ENCODE results near the gene RNF14. TPM values are rescaled to one million over a fixed set of nuclear protein-coding genes. Genes with fewer than 3 reads are reported as not detected.

RNF14 gene
- polyA plus RNA-seq, 1 of the 3 experiments (the other 2 are of a cell fraction), result 24.5 TPM

DNA sequence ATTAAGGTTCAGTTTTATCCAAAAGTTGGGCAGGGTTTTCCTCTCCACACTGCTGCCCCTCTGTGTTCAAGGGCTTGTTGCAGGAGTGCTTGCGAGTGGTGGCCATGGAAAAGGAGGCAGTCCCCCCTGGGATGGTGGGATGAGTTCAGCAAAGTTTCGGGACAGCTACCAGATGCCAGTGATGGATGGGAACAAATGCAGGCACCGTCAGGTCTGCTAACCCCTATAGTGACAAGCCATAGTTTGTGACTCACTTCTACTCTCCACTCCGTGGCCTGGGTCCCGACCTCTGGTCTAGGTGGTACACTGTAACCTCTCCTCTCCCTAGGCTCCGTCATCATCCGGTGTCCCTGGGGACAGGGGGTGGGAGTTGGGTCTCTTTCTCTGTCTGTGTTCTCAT, 3.8 kb upstream of the RNF14 start:
- Histone ChIP-seq H3K4me3 (ENCODE audit: low read depth in 2 of 2, low read length in 1 of 2) (no peak overlapping the region), H3K4me2 (no peak overlapping the region), H3K4me1 (ENCODE audit: control insufficient read depth in 1 of 2, insufficient read depth in 2 of 2, low read depth in 1 of 2, low read length in 1 of 2) (peaks cover 0 to 12% of the 10 kb centered on the region in 2 experiments; a peak in 2 of 4 replicates), H3K27me3 (ENCODE audit: insufficient read depth) (no peaks in the 10 kb centered on the region), H4K20me1 (ENCODE audit: insufficient read depth) (no peaks in the 10 kb centered on the region), H3F3A (replicated peaks; ENCODE audit: insufficient read depth) (peaks cover 7% of the 10 kb centered on the region), H3K27ac (ENCODE audit: low read depth in 2 of 2, low read length in 1 of 2) (no peak overlapping the region), H3K36me3 (replicated peaks in 1 of 2; ENCODE audit: control insufficient read depth in 1 of 2, insufficient read depth in 2 of 2, low read length in 1 of 2) (no peaks in the 10 kb centered on the region), H3K79me2 (ENCODE audit: insufficient read depth) (peaks cover 9% of the 10 kb centered on the region), H2AFZ (ENCODE audit: low read depth) (no peak overlapping the region), H3K9ac (no peak overlapping the region), H3K9me2 (no peaks in the 10 kb centered on the region), H3K9me3 (no peaks in the 10 kb centered on the region)
- 90% methylated on average over 4 of the region's 7 CpGs for WGBS (ENCODE audit: low lambda C conversion rate)
- no peak for DNase-seq
- ChIA-PET CTCF (interaction anchor here (0.7 to 9.7 kb wide), 3 partner anchors 51 to 269 kb away, joined by 4 to 325 read pairs (median 5); no protein-coding TSS in a partner anchor), POLR2A (no interaction called here)
- TF ChIP-seq FOSL2 (IDR thresholded peaks at IDR 0.05; ENCODE audit: borderline replicate concordance, low read depth) (no peak), ELF1 (IDR thresholded peaks at IDR 0.05) (no peak), RAD21 (IDR thresholded peaks at IDR 0.05; ENCODE audit: low read length) (no peak), POLR2AphosphoS5 (IDR thresholded peaks at IDR 0.05; ENCODE audit: low read depth, low read length) (no peak), MAX (IDR thresholded peaks at IDR 0.05; ENCODE audit: low read depth) (no peak), RFX5 (IDR thresholded peaks at IDR 0.05; ENCODE audit: low read length) (no peak), YY1 (IDR thresholded peaks at IDR 0.05; ENCODE audit: low read depth) (no peak), FOXM1 (IDR thresholded peaks at IDR 0.05; ENCODE audit: low read depth) (no peak), EP300 (IDR thresholded peaks at IDR 0.05; ENCODE audit: borderline replicate concordance in 1 of 2, low read depth in 1 of 2, low read length in 1 of 2) (no peak), EZH2phosphoT487 (IDR thresholded peaks at IDR 0.05; ENCODE audit: borderline replicate concordance, low read depth) (no peak), RCOR1 (IDR thresholded peaks at IDR 0.05; ENCODE audit: low read length) (no peak), FOXJ3 (CRISPR knock-in tag; IDR thresholded peaks at IDR 0.05) (no peak), JUND (IDR thresholded peaks at IDR 0.05) (no peak), SMC3 (IDR thresholded peaks at IDR 0.05; ENCODE audit: low read depth, low read length) (no peak), RXRA (IDR thresholded peaks at IDR 0.05; ENCODE audit: borderline replicate concordance, low read depth) (no peak), CHD2 (IDR thresholded peaks at IDR 0.05; ENCODE audit: low read length, partially characterized antibody) (no peak)

- H3K27ac ChIP-seq (ENCODE audit: low read depth in 2 of 2, low read length in 1 of 2), result no peak overlapping the region
- ChIA-PET POLR2A (no interaction called here), CTCF (interaction anchor here (0.8 to 7.8 kb wide), 3 partner anchors 7 to 274 kb away, joined by 3 to 99 read pairs (median 58); partner anchors contain the start of gene PCDH12)
- 58% methylated on average over 4 of the region's 4 CpGs for WGBS (ENCODE audit: low lambda C conversion rate)
- H3K79me2 ChIP-seq (ENCODE audit: insufficient read depth), result peaks cover 23% of the 10 kb centered on the region
- no peak overlapping the region for H2AFZ ChIP-seq (ENCODE audit: low read depth)
- H3K9me3 ChIP-seq, result no peaks in the 10 kb centered on the region
- H3K4me1 ChIP-seq (ENCODE audit: control insufficient read depth in 1 of 2, insufficient read depth in 2 of 2, low read depth in 1 of 2, low read length in 1 of 2), result peaks cover 0 to 13% of the 10 kb centered on the region in 2 experiments; a peak in 2 of 4 replicates
- H3K36me3 ChIP-seq (replicated peaks in 1 of 2; ENCODE audit: control insufficient read depth in 1 of 2, insufficient read depth in 2 of 2, low read length in 1 of 2), result peaks cover 0 to 3% of the 10 kb centered on the region in 2 experiments
- no peak for DNase-seq
- H3F3A ChIP-seq (replicated peaks; ENCODE audit: insufficient read depth), result peaks cover 8% of the 10 kb centered on the region
- H3K9me2 ChIP-seq, result no peaks in the 10 kb centered on the region
- no peak overlapping the region for H3K4me2 ChIP-seq
- TF ChIP-seq FOXM1 (IDR thresholded peaks at IDR 0.05; ENCODE audit: low read depth) (no peak), ELF1 (IDR thresholded peaks at IDR 0.05) (no peak), TEAD4 (IDR thresholded peaks at IDR 0.05; ENCODE audit: borderline replicate concordance, insufficient read depth) (no peak), GATA2 (CRISPR knock-in tag; IDR thresholded peaks at IDR 0.05) (no peak), MAX (IDR thresholded peaks at IDR 0.05; ENCODE audit: low read depth) (no peak), MEF2A (IDR thresholded peaks at IDR 0.05; ENCODE audit: borderline replicate concordance, low read depth) (no peak), PBX3 (IDR thresholded peaks at IDR 0.05) (no peak), IRF3 (IDR thresholded peaks at IDR 0.05; ENCODE audit: low read depth, low read length) (no peak), FOSL2 (IDR thresholded peaks at IDR 0.05; ENCODE audit: borderline replicate concordance, low read depth) (no peak)
- H4K20me1 ChIP-seq (ENCODE audit: insufficient read depth), result no peaks in the 10 kb centered on the region
- H3K4me3 ChIP-seq (ENCODE audit: low read depth in 2 of 2, low read length in 1 of 2), result no peak overlapping the region
- H3K27me3 ChIP-seq (ENCODE audit: insufficient read depth), result no peaks in the 10 kb centered on the region
- no peak overlapping the region for H3K9ac ChIP-seq
Observed at GRCh38 chr5:141966275-141966962, 2.5 kb upstream of the RNF14 start.

All from SK-N-SH (cell line).